ENCODE measurements around the gene TCF7L1. TPM values are rescaled to one million over a fixed set of nuclear protein-coding genes. Genes with fewer than 3 reads are reported as not detected.

The TCF7L1 gene
- total and polyA plus RNA-seq, 2 of the 13 experiments (the other 11 are each of a cell fraction or from before 2014, with no cell fraction given), result 0.04 to 0.15 TPM

GRCh38 chr2:85199698-85200097, 66.5 kb downstream of the TCF7L1 start:
- H3K4me3 ChIP-seq (replicated peaks in 1 of 3; ENCODE audit: insufficient read depth in 1 of 3, low read depth in 2 of 3, low read length in 3 of 3), result no peak overlapping the region
- H3K36me3 ChIP-seq (replicated peaks in 1 of 2; ENCODE audit: control insufficient read depth in 1 of 2, insufficient read depth in 2 of 2, low read length in 2 of 2), result no peaks in the 10 kb centered on the region
- no TSS peak for BruUV-seq (replicated peaks)
- POLR2A ChIA-PET, result no interaction called here
- no peak for DNase-seq (ENCODE audit: low spot score)
- TF ChIP-seq NR3C1 (CRISPR knock-in tag; IDR thresholded peaks at IDR 0.05), result no peak
- no peak for TF ChIP-seq SATB2 (CRISPR knock-in tag; IDR thresholded peaks at IDR 0.05)
- TF ChIP-seq HNRNPK (IDR thresholded peaks at IDR 0.05; ENCODE audit: low read depth, low read length, poor library complexity, severe bottlenecking), result no peak
- no peak for TF ChIP-seq PRMT3 (CRISPR knock-in tag; IDR thresholded peaks at IDR 0.05; ENCODE audit: borderline replicate concordance, low read depth)
- TF ChIP-seq TAF15 (IDR thresholded peaks at IDR 0.05; ENCODE audit: low read depth, low read length, poor library complexity, severe bottlenecking), result no peak
- CTCF ChIA-PET (ENCODE audit: low intra/inter-chr PET ratio, low total read pairs), result no interaction called here
- H3K9me3 ChIP-seq (ENCODE audit: low read length), result no peaks in the 10 kb centered on the region
- no peak overlapping the region for H3K27ac ChIP-seq (ENCODE audit: extremely low read length, insufficient read depth, low read length)
- peaks cover 0 to 21% of the 10 kb centered on the region in 2 experiments; a peak in 2 of 5 replicates for H3K27me3 ChIP-seq (ENCODE audit: control insufficient read depth in 1 of 2, insufficient read depth in 2 of 2, low read length in 2 of 2)
- no peak for ATAC-seq
- no peaks in the 10 kb centered on the region for H4K20me1 ChIP-seq (ENCODE audit: insufficient read depth, low read length)
- no peaks in the 10 kb centered on the region for H3K4me1 ChIP-seq (ENCODE audit: insufficient read depth, low read length)
- intact Hi-C loops (cut with micrococcal nuclease; ENCODE audit: unreplicated experiment) (no loop called here), in situ Hi-C loops (cut with HindIII; ENCODE audit: extremely low pct_ligation_motif_present, low pct_unique_long_range_greater_than_20kb) (no loop called here)
- no peak for FAIRE-seq
- no peak overlapping the region for H3K4me2 ChIP-seq (ENCODE audit: low read depth, low read length)
- H3K79me2 ChIP-seq (ENCODE audit: insufficient read depth, low read length), result no peaks in the 10 kb centered on the region
- 19% methylated on average over 3 of the region's 3 CpGs for whole genome bisulfite sequencing (ENCODE audit: low lambda C conversion rate)
- H3K9ac ChIP-seq (ENCODE audit: insufficient read depth, low read depth, low read length), result no peak overlapping the region
- H2AFZ ChIP-seq (ENCODE audit: low read length), result no peak overlapping the region

DNA sequence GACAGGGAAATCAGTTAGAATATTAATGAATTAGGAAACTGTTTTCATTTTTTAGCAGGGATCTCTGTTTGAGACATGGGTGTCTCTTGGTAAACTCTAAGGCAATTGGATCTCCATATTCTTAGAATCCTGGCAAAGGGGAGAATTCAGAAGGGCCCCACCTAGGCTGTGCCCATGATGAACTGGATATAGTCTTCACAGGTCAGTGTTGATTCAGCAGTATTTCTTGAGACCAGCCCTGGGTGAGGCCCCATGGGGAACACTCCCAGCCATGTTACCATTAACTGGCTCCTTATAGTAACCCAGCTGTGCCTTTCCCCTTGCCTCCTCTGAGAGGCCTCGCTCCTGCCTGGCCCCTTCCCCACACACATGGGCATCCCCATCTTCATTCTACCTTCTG, 76.7 kb downstream of the TCF7L1 start:
- FAIRE-seq (no peak), ATAC-seq (no peak), DNase-seq (ENCODE audit: low spot score) (no peak)
- Histone ChIP-seq H3K4me2 (ENCODE audit: low read depth, low read length) (no peak overlapping the region), H3K79me2 (ENCODE audit: insufficient read depth, low read length) (no peaks in the 10 kb centered on the region), H3K36me3 (replicated peaks in 1 of 2; ENCODE audit: control insufficient read depth in 1 of 2, insufficient read depth in 2 of 2, low read length in 2 of 2) (no peaks in the 10 kb centered on the region), H3K27me3 (ENCODE audit: control insufficient read depth in 1 of 2, insufficient read depth in 2 of 2, low read length in 2 of 2) (peaks cover 4 to 60% of the 10 kb centered on the region in 2 experiments; a peak in 4 of 5 replicates), H3K4me1 (ENCODE audit: insufficient read depth, low read length) (no peaks in the 10 kb centered on the region), H3K27ac (ENCODE audit: extremely low read length, insufficient read depth, low read length) (no peak overlapping the region), H4K20me1 (ENCODE audit: insufficient read depth, low read length) (no peaks in the 10 kb centered on the region), H3K9ac (ENCODE audit: insufficient read depth, low read depth, low read length) (no peak overlapping the region), H2AFZ (ENCODE audit: low read length) (no peak overlapping the region), H3K9me3 (ENCODE audit: low read length) (no peaks in the 10 kb centered on the region), H3K4me3 (replicated peaks in 1 of 3; ENCODE audit: insufficient read depth in 1 of 3, low read depth in 2 of 3, low read length in 3 of 3) (no peak overlapping the region)
- no TSS peak for BruUV-seq (replicated peaks)
- ChIA-PET POLR2A (no interaction called here), CTCF (ENCODE audit: low intra/inter-chr PET ratio, low total read pairs) (no interaction called here)
- 10% methylated on average over 1 of the region's 1 CpG for WGBS (ENCODE audit: low lambda C conversion rate)
- intact Hi-C loops (cut with micrococcal nuclease; ENCODE audit: unreplicated experiment), result no loop called here
- in situ Hi-C loops (cut with HindIII; ENCODE audit: extremely low pct_ligation_motif_present, low pct_unique_long_range_greater_than_20kb), result no loop called here
- TF ChIP-seq, protein P1, sequence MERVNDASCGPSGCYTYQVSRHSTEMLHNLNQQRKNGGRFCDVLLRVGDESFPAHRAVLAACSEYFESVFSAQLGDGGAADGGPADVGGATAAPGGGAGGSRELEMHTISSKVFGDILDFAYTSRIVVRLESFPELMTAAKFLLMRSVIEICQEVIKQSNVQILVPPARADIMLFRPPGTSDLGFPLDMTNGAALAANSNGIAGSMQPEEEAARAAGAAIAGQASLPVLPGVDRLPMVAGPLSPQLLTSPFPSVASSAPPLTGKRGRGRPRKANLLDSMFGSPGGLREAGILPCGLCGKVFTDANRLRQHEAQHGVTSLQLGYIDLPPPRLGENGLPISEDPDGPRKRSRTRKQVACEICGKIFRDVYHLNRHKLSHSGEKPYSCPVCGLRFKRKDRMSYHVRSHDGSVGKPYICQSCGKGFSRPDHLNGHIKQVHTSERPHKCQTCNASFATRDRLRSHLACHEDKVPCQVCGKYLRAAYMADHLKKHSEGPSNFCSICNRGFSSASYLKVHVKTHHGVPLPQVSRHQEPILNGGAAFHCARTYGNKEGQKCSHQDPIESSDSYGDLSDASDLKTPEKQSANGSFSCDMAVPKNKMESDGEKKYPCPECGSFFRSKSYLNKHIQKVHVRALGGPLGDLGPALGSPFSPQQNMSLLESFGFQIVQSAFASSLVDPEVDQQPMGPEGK (CRISPR knock-in tag; IDR thresholded peaks at IDR 0.05), result no peak
- TF ChIP-seq, protein P2, sequence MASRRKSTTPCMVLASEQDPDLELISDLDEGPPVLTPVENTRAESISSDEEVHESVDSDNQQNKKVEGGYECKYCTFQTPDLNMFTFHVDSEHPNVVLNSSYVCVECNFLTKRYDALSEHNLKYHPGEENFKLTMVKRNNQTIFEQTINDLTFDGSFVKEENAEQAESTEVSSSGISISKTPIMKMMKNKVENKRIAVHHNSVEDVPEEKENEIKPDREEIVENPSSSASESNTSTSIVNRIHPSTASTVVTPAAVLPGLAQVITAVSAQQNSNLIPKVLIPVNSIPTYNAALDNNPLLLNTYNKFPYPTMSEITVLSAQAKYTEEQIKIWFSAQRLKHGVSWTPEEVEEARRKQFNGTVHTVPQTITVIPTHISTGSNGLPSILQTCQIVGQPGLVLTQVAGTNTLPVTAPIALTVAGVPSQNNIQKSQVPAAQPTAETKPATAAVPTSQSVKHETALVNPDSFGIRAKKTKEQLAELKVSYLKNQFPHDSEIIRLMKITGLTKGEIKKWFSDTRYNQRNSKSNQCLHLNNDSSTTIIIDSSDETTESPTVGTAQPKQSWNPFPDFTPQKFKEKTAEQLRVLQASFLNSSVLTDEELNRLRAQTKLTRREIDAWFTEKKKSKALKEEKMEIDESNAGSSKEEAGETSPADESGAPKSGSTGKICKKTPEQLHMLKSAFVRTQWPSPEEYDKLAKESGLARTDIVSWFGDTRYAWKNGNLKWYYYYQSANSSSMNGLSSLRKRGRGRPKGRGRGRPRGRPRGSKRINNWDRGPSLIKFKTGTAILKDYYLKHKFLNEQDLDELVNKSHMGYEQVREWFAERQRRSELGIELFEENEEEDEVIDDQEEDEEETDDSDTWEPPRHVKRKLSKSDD (CRISPR knock-in tag; IDR thresholded peaks at IDR 0.05; ENCODE audit: low read depth), result no peak
- TF ChIP-seq NFE2L1 (CRISPR knock-in tag; IDR thresholded peaks at IDR 0.05; ENCODE audit: borderline replicate concordance) (no peak), LRRFIP1 (CRISPR knock-in tag; conservative IDR thresholded peaks at IDR 0.05) (no peak)

Measured in HepG2 (cell line).